ENCODE data around the gene SLC35A3.
"Not testable (repeated sequence)": the region's sequence is repeated elsewhere in the genome, so short reads cannot be mapped to it uniquely, and the experiment has no call there.

Gene SLC35A3

DNA sequence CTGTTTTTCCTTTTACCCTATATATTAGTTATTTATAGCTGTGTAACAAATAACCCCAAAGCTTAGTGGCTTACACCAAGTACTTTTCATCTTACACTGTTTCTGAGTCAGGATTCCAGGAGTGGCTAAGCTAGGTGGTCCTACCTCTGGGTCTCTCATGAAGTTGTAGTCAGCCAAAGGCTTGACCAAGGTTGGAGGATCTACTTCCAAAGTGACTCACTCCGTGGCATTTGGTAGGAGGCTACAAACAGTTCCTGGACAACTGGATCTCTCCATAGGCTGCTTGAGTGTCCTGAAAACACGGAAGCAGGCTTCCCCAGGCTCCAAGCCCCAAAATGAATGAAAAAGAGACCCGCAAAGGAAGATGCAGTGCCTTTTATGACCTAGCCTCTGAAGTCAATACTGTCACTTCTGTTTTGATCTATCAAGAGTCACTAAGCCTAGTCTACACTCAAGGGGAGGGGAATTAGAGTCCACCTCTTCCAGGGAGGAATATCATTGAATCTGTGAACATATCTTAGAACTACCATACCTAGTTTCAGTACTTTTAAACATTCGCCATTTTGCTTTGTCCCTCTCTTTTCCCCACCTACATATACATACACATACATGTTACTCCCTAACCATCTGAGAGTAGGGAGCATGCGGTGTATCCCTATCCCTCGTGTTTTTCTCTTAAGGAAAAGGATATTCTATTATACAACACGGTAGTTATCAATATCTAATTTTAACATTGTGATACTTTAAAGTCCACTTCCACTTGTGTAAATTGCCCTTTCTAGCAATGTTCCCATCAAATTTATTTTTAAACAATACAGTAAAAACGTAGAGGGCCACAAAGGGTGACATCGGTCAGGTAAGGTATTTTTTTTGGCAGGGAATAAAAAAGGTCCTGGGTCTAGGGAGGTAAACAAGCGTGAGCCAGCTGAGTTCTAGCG lies 67.2 kb downstream of the SLC35A3 start:
- no peak for DNase-seq (ENCODE audit: low spot score)

DNA sequence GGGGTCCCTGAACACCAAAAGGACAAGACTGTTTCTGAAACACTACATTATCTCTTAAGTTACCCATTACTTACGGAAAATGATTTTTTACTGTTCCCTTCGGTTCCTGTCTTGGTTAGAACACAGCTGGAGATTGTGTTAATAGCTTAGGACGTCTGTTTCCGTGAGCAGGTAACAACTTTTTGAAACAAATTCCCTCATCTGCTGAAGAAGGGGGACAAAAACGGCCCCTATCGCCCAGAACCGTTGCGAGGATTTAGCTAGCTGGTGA lies 67.8 kb downstream of the SLC35A3 start:
- DNase-seq (ENCODE audit: low spot score) = no peak

DNA sequence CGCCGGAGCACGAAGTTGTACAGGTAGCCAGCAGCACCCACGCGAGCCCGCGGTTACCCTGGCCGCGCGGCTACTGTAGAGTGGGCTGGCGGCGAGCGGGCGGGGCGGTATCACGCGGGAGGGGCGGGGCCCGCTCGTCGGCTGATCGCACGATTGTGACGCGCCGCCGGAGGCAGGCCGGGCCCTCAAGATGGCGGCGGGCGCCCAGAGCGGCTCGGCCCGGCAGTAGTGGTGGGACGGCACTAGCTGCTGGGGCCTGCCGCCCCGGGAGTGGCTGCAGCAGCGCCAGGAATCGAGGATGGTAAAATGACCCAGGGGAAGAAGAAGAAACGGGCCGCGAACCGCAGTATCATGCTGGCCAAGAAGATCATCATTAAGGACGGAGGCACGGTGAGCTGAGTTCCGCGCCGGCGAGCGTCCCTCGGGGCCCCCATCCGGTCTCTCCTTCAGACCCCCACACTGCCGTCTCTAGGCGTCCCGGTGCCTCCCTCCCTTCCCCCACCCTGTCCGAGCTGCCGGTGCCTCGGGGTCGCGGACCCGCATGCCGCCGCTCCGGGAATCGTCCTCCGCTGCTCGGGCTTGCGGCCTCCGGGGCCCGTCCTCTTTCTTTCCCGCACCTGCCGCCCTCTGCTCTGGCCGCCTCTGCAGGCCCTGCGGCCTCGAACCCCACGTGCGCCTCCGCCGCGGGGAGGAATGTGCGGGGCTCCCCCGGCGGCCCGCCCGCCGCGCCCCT lies 68.3 kb downstream of the SLC35A3 start:
- peak; percentile 92 for DNase-seq (ENCODE audit: low spot score)

DNA sequence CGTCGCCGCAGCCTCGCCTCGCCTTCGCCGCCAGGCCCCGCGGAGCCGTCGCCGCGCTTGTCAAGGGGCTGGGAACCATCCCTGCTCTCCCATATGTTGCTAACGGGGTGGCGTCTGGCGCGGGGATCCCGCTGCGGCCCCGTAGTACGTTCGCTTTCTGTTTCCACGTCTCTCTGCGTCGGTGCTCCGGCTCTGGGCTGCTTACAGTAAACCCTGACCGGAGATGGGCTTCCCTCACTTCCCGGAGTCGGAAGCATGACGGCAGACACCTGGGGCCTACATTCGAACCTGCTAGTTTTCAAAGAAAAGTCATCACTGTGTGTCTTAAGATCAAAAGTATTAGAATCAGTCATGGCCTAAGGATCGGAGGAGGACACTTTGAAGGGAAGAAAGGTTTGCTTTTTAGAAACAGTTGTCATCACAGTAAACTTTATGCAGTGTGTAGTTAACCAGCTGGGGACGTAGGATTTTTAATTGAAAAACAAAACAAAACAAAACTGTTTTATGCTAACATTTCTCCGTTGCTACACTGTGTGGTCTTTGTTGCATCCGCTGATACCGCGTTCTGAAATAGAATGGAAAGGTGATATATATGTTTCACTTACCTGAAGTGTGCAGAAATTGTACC lies 69.0 kb downstream of the SLC35A3 start:
- DNase-seq (ENCODE audit: low spot score) = peak; percentile 81

DNA sequence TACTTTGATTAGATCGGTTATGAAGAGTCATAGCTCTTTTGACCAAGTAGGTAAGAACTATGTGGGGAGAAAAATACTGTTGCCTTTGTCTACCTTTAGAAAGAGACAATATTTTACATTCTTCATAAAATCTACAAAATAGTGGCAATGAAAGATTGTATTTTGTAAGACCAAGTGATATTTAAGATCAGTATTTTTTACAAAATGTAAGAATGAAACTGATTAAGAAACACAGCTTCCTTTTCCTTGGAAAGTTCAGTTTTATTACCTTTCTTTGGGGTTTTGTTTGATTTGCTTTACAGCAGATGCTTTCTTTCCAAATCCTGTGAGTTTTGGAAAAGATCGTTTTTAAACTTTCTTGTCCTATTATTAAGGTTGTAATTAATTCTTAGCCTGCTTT lies 69.8 kb downstream of the SLC35A3 start:
- no peak for DNase-seq (ENCODE audit: low spot score)

DNA sequence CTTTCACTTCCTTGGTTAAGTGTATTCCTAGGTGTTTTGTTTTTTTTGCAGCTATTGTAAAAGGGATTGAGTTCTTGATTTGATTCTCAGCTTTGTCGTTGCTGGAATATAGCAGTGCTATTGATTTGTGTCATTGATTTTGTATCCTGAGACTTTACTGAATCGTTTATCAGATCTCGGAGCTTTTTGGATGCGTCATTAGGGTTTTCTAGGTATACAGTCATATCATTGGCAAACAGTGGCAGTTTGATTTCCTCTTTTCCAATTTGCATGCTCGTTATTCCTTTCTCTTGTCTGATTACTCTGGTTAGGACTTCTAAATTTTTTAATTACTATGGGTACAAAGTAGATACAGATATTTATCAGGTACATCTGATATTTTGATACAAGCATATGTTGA lies 75.4 kb downstream of the SLC35A3 start:
- DNase-seq (ENCODE audit: low spot score) = no peak

DNA sequence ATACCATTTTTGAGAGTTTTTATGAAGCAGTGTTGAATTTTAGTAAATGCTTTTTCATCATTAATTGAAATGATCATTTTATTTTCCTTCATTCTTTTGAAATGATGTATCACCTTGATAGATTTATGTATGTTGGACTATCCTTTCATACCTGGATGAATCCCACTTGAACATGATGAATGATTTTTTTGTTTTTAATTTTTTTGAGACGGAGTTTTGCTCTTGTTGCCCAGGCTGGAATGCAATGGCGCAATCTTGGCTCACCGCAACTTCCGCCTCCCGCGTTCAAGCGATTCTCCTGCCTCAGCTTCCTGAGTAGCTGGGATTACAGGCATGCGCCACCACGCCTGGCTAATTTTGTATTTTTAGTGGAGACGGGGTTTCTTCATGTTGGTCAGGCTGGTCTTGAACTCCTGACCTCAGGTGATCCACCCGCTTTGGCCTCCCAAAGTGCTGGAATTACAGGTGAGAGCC lies 77.5 kb downstream of the SLC35A3 start:
- not testable (repeated sequence) for DNase-seq (ENCODE audit: low spot score)

DNA sequence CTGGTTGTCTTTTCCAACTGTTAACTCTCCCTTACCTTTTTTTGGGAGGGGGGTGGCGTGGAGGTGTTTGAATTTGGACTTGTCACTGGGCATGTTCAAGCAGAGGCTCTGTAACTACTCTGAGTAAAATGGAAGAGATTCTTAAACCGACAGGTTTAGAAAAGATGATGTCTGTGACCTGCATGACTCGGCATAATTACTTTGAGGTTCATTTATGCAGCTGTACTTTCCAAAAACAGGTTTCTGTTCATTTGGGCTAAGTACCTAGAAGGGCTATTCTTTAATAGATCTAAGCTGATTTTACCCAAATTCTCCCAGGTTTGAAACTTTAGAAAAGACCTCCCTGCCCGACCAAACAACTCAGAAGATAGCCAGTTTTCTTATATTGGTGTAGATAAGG lies 80.3 kb downstream of the SLC35A3 start:
- no peak for DNase-seq (ENCODE audit: low spot score)

DNA sequence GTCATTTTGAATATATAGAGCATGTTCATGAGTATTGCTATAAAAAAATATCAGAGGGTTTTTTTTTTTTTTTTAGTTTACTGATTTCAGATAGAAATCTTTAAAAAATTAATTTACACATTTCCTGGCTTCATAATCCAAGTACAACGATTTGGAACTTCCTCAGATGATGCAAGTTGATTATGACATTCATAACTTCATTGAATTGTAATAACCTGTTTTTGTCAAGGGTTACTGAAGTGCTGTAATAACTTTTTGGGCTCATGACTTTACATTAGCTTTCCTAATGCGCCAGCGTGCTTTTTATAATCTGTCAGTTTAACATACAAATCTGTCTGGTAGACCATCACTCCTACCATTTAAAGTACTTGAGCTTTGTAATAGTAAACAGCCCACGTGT lies 81.6 kb downstream of the SLC35A3 start:
- DNase-seq (ENCODE audit: low spot score) = no peak

DNA sequence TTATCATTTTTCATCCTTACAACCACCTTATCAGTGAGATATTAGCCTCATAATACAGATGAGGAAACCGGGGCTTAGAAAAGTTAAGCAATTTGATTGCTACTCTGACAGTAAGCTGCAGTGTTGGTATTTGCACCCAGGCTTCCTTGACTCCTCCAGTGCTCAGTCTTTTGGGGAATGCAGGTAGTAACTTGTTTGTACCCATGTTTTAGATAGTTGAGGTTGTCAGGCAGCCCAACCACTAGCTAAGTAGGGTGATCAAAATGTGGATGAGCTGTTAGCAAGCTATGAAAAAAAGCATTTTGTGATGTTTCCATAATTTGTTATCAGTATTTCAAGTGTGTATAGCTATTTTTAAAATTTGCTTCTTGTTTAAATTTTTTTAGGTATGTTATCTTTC lies 82.1 kb downstream of the SLC35A3 start:
- DNase-seq (ENCODE audit: low spot score) = no peak

DNA sequence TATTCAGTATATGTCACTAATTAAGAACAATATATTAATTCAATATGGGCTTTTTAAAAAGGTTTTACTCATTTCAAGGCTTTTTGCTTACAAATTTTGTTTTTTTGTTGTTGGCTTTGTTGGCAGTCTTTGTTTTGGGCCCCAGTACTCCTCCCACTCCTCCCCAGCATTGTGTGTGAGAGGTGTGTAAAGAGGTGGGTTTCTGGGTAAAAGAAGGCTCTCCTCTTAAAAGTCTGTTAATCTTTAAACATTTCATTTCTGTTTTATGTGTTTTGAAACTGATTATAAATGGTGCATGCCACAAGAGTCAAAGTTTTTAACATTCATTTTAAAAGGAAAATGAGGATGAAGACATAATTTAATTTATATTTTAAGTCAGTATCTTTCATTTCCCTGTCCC lies 83.3 kb downstream of the SLC35A3 start:
- DNase-seq (ENCODE audit: low spot score) = no peak

DNA sequence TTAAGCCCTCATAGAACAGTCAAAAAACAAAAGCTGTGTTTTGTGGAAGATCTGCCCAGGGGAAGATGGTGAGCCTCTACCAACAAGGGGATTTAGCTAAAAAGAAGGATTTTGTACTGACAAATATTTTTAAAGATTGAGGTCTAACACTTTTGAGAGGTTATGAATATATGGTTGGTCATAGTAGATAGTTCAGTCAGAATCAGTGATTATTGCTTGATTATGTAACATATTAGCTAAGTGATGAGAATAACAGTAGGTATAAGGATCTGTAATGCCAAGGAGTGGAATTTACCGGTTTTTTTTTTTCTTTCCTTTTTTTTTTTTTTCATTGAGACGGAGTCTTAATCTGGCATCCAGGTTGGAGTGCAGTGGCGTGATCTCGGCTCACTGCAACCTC lies 83.9 kb downstream of the SLC35A3 start:
- no peak for DNase-seq (ENCODE audit: low spot score)

DNA sequence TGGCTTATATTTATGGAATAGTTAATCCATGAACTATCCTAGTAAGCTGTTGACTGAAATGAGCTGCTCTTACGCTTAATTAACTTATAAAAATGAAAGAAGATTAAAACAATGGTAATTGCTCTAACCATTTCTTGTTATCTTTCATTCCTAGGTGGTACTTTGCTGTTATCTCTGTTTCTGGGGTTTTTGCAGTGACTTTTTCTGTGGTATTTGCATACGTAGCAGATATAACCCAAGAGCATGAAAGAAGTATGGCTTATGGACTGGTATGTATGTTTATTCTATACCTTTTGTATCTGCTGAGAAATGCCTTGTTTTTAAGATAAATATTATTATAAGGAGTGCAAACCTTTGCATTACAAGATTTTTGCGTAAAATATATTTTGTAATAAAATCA lies 91.9 kb downstream of the SLC35A3 start:
- no peak for DNase-seq (ENCODE audit: low spot score)

DNA sequence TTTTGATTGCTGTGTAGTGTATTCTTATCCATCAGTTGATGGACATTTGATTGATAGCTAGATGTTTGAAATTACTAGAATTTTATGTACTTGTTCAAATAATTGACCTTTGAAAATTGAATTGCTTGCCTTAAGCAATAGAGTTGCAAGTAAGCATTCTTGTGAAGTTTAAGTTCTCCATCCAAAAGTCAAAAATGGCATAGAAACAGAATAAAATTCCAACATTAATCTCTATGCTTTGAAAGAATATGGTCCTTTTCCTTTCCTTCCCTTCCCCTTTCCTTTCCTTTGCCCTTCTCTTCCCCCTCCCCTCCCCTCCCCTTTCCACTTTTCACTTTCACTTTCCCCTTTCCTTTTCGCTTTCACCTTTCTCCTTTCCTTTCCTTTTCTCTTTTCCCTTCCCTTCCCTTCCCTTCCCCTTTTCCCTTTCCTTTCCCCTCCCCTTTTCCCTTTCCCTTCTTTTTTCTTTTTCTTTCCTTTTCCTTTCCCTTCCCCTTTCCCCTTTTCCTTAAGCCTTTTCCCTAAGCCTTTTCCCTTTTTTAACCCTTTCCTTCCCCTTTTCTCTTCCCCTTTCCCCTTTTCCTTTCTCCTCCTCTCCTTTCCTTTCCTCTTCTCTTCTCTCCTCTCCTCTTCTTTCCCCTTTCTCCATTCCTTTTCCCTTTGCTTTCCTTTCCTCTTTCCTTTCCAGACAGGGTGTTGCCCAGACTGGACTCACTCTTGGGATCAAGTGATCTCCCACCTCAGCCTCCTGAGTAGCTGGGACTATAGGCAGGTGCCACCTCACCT lies 95.6 kb downstream of the SLC35A3 start:
- DNase-seq (ENCODE audit: low spot score) = no peak

DNA sequence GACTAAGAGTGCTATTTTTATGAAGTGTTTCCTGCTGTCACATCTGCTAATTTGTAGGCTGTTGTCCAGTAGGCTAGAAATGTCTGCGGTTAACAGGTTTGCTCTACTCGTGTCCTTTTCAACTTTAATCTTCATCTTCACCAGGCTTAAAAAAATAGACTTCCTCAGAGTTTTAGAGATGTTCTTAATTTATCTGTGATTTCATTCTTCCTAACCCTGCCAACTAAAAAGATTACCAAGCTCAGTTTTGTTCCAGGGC lies 96.1 kb downstream of the SLC35A3 start:
- DNase-seq (ENCODE audit: low spot score) = no peak

DNA sequence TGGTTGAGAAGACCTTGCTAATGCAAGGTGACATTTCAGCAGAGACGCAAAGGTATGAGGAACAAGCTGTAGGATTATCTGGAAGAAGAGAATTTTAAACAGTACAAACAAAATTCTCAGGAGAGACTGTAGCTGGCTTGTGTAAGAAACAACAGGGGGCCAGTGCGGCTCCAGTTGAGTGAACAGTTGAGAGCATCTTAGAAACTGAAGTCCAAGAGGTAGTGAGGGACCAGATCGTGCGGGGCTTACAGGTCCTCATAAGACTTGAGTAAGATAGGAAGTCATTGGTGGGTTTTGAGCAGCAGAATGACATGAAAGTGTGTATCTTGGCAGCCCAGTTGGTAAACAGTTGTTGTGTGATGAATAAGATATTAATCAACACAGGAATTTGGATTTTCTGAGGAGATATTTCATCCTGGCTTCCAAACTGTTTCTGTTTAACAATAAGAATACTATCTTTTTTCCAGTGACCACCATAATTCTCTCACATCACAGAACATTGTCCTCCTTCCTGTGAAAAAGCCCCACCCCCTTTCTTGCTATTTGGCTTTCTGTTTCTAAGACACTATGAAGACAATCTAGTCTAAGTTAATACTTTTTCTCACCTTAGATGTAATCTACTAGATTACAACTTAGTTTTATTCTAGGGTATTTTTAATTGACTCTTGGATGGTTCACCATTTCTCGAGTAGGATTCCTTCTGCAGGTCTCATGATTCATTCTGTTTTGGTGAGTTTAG lies 100.6 kb downstream of the SLC35A3 start:
- DNase-seq (ENCODE audit: low spot score) = no peak

DNA sequence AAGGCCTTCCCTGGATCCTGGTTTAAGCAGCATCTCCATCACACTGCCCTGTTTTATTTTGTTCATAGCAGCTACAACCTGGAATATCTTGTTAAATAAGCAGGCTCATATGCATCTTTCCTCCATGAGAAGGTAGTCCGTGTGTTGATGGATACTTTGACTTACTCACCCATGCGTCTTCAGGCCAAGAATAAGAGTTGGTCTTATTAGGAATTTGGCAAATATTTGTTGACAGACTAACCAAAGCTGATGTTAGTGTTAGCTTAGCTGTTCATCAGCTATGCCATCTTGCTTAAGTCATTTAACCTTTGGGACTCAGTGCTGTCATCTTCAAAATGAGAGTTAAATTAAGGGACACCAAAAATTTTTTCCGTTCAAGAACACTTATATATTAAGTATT lies 103.7 kb downstream of the SLC35A3 start:
- no peak for DNase-seq (ENCODE audit: low spot score)

DNA sequence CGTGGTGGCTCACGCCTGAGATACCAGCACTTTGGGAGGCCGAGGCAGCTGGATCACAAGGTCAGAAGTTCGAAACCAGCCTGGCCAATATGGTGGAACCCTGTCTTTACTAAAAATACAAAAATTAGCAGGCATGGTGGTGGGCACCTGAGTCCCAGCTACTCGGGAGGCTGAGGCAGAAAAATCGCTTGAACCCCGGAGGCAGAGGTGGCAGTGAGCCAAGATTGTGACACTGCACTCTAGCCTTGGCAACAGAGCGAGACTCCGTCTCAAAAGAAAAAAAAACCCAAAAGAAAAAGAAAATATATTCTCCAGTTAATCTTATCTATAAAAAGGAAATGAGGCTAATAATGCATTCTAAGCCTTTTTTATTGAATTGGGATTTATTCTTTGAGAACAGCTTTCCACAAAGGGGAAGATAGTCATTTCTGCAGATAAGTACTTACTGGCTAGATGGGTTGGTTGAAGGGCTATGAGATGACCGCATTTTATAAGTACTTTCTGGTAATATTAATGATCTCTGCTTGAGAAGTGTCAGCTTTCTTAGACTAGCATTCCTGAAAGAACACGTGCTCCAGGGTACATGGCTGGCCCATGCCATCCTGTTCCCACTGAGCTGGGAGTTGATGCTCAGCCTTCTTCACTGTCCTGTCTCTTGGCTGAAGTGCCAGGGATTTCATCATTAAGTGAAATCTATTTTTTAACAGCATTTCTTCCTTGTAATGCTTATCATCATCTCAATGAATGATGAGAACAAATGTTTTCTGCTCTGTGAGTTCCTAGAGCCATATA lies 105.0 kb downstream of the SLC35A3 start:
- DNase-seq (ENCODE audit: low spot score) = no peak

DNA sequence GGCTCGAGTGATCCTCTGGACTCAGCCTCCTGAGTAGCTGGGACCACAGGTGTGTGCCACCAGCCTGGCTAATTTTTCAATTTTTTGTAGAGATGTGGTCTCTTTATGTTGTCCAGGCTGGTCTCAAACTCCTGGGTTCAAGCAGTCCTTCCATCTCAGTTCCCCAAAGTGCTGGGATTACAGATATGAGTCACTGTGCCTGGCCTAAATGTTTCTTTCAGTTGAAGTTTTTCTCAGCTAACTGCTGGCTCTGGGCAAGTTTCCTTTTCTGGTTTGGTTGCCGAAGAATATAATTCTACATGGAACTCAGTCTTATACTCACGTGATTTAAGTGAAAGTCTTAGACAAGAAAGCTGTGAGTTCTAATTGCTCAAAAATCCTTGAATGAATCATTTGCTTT lies 106.0 kb downstream of the SLC35A3 start:
- no peak for DNase-seq (ENCODE audit: low spot score)

DNA sequence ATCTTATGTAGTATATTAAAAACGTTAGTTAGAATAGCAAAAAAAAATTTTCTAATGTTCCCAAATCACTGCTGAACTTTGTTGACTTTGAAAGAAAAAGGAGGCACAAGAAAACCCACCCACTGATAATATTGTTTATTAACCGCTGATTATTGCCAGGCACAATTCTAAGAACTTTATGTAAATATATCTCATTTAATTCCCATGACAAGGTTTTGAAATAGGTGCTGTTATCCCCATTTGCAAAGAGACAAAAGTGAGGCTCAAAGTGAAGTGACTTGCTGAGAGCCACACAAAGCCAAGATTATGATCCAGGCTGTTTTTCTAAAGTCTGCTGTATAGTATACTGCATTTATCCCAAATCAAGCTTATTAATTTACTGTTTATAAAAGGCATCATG lies 106.5 kb downstream of the SLC35A3 start:
- DNase-seq (ENCODE audit: low spot score) = no peak

DNA sequence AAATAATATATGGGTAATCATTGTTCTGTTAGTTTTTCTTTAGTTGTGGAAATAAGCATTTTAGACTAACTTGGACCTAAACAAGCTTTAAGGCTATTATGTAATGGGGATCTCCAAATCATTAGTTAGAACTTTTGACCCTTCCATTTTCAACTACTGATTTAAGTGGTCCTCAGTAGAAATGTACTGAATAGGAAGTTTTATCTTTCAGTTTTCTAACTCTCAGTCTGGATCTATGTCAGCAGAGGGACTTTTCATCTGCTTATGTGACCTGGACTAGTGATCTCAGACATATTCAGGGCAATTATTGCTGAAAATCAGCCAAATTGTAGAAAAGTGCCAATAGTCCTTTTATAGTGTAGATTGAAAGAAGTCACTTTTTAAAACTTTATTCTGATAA lies 106.9 kb downstream of the SLC35A3 start:
- DNase-seq (ENCODE audit: low spot score) = no peak
